ENCODE results near the gene SLC41A2. TPM values are rescaled to one million over a fixed set of nuclear protein-coding genes. Genes with fewer than 3 reads are reported as not detected.
A peak's percentile ranks its signal among the peaks of the same experiment; 100 is the strongest.

SLC41A2 gene, protein sequence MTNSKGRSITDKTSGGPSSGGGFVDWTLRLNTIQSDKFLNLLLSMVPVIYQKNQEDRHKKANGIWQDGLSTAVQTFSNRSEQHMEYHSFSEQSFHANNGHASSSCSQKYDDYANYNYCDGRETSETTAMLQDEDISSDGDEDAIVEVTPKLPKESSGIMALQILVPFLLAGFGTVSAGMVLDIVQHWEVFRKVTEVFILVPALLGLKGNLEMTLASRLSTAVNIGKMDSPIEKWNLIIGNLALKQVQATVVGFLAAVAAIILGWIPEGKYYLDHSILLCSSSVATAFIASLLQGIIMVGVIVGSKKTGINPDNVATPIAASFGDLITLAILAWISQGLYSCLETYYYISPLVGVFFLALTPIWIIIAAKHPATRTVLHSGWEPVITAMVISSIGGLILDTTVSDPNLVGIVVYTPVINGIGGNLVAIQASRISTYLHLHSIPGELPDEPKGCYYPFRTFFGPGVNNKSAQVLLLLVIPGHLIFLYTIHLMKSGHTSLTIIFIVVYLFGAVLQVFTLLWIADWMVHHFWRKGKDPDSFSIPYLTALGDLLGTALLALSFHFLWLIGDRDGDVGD
- total RNA-seq (10 to 100 TPM; 19.7 to 24.6 (median 22.3) TPM), polyA plus RNA-seq (10 to 100 TPM in 1 of 3 donors, 1 to 10 TPM in 2; 6.5 to 15.8 (median 9.0) TPM)

DNA sequence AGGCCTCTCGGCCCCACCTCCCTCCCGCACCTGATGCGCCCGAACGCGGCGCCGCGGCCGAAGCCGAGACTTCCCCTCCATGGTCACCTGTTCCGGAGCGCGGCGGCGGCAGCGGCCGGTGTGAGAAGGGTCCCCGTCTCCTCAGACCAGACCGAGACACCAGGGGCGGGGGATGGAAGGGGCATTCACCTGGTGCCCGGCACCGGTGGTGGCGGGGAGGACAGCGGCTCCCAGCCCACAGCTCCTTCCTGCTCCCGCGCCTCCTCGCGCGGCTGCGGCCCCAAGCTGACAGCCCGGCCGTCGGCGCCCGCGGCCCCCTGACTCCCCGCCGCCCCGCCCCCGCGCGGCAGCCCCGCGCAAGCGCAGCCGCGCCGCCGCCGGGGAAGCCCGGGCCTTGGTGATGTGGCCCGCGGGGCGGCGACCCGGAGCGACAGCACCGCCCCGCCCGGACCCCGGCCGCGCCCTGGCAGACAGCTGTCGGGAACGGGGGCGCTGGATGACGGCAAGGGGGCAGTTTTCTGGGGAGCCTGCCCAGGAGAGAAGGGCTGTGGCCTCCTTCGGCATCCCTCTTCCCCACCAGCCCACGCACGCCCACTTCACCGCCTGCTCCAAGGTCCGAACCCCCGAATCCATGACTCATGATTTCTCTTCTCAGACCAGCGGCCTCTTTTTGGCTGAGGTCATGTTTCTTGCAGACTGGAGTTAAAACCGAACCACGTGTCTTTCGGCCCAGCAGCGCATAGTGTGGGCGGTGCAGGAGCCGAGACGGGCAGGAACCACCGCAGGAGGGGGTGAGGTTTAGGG lies at the start of gene SLC41A2:
Gene SLC41A2, minus strand, starts transcription at position 290 of the 804 bp plus-strand sequence. CDS start 29,763 bp downstream, outside the sequence.
- 1% methylated on average over 83 of the region's 83 CpGs for WGBS, 2 donors
- peak; percentile 91 for DNase-seq
- Histone ChIP-seq H3K9me3 (no peaks in the 10 kb centered on the region), H3K4me3 (peak within 1 kb of the TSS; percentile 77 to 90 (median 86)), H3K4me1 (peaks cover 0 to 17% (median 9%) of the 10 kb centered on the region in 4 donors), H3K36me3 (no peaks in the 10 kb centered on the region), H3K27ac (peak within 1 kb of the TSS; percentile 80 to 83 (median 82)), H3K27me3 (no peaks in the 10 kb centered on the region)
- intact Hi-C loops (cut with DNase I), result no loop called here
- TF ChIP-seq POLR2A (IDR thresholded peaks at IDR 0.05), result peak in 1 of 2 donors; percentile 12
- TF ChIP-seq, protein P1, sequence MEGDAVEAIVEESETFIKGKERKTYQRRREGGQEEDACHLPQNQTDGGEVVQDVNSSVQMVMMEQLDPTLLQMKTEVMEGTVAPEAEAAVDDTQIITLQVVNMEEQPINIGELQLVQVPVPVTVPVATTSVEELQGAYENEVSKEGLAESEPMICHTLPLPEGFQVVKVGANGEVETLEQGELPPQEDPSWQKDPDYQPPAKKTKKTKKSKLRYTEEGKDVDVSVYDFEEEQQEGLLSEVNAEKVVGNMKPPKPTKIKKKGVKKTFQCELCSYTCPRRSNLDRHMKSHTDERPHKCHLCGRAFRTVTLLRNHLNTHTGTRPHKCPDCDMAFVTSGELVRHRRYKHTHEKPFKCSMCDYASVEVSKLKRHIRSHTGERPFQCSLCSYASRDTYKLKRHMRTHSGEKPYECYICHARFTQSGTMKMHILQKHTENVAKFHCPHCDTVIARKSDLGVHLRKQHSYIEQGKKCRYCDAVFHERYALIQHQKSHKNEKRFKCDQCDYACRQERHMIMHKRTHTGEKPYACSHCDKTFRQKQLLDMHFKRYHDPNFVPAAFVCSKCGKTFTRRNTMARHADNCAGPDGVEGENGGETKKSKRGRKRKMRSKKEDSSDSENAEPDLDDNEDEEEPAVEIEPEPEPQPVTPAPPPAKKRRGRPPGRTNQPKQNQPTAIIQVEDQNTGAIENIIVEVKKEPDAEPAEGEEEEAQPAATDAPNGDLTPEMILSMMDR (IDR thresholded peaks at IDR 0.05), result no peak
- TF ChIP-seq POLR2AphosphoS5 (IDR thresholded peaks at IDR 0.05), result peak in 3 of 4 donors; percentile 20 to 57 (median 55)
- TF ChIP-seq EP300 (IDR thresholded peaks at IDR 0.05), result no peak

DNA sequence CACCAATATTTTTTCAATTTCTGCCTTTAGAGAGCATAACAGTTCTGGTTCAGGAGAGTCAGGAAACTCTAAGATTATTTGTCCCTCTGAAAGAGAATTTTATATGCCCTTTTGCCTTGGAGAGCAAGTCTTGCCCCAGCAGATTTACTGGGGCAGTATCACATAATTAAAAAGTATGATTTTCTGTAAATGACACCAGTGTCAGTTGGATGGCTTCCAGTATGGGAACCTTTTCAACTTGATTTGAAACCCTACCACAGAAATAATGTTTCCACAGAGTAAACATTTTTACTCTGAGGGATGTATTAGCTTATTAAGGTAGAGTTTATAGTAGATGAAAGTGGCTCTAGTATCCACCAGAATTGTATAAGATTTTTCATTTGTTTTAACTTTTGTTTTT lies 43.4 kb upstream of the SLC41A2 start:
- H3K9me3 ChIP-seq, result no peaks in the 10 kb centered on the region

DNA sequence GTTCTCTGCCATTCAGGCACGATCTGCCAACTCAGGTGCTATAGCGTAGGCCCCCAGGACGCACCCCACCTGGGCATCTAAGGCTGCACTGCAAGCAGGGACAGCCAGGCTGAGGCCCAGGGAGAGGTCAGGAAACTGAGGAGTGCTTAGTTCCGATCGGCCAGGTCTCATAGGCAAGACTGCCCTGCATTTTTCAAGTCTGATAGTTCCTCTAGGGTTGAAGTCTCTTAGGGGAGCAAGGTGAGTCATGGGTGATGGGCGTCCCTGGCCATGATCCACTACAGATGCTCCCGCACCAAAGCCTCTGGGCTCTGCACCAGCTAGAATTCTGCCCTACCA lies 41.2 kb upstream of the SLC41A2 start:
- Histone ChIP-seq H3K27ac (no peak overlapping the region), H3K4me3 (no peak overlapping the region), H3K4me1 (no peaks in the 10 kb centered on the region), H3K36me3 (peaks cover 8 to 81% (median 23%) of the 10 kb centered on the region in 4 donors), H3K27me3 (no peaks in the 10 kb centered on the region), H3K9me3 (no peaks in the 10 kb centered on the region)
- TF ChIP-seq POLR2AphosphoS5 (IDR thresholded peaks at IDR 0.05) (no peak), POLR2A (IDR thresholded peaks at IDR 0.05) (no peak), EP300 (IDR thresholded peaks at IDR 0.05) (no peak)
- TF ChIP-seq, protein P1 (IDR thresholded peaks at IDR 0.05), result no peak
- WGBS, 2 donors, result 34 to 63% methylated on average over 7 of the region's 7 CpGs
- intact Hi-C loops (cut with DNase I), result no loop called here
- no peak for DNase-seq

More for the DNA sequence above, 43.4 kb upstream of the SLC41A2 start:
- H3K27ac ChIP-seq, result no peak overlapping the region
- H3K4me1 ChIP-seq, result no peaks in the 10 kb centered on the region
- H3K36me3 ChIP-seq, result peaks cover 7 to 74% (median 13%) of the 10 kb centered on the region in 4 donors
- H3K27me3 ChIP-seq, result no peaks in the 10 kb centered on the region
- no peak overlapping the region for H3K4me3 ChIP-seq
- TF ChIP-seq POLR2A (IDR thresholded peaks at IDR 0.05), result no peak
- no peak for TF ChIP-seq POLR2AphosphoS5 (IDR thresholded peaks at IDR 0.05)
- TF ChIP-seq, protein P1 (IDR thresholded peaks at IDR 0.05), result no peak
- TF ChIP-seq EP300 (IDR thresholded peaks at IDR 0.05), result no peak
- no peak for DNase-seq
- intact Hi-C loops (cut with DNase I), result no loop called here

DNA sequence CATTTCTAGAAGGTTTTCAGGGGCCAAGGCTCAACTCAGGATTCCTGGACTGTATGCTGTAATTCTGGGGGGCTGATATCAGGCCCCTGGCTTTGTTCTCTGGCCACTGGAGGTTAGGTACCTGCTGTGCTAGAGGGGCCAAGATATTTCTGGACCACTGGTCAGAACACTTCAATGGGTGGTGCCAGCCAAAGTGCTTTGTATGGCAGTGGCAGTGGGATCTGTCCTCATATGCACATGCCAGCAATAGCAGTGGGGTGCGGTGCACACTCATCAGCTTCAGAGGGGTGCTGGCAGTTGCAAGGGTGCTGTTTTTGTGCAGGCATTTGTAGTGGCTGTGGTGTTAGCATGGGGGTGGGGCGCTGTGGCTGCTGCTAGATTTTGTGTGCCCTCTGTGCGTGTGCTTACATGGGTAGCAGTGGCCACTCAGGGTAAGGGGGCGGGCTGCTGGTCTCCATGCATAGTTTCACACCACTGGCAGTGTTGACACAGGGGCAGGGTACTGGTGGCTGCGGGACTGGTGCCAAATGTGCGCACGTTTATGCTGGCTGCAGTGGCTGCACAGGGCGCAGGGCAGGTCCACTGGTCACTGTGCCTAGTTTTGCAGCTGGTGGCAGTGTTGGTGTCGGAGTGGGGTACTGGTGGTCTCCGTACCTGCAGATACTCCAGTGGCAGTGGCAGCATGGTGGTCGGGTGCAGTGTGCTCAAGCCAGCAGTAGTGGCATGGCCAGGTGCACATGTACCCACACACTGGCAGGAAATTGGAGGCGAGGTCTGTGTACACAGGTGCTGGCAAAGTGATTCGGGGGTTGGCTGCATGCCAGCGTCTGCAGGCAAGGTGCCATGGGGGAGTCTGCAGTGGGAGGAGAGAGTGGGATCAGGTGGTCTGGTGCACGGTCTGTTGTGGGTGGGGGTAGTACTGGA lies 40.6 kb upstream of the SLC41A2 start:
- Histone ChIP-seq H3K36me3 (peaks cover 8 to 82% (median 23%) of the 10 kb centered on the region in 4 donors), H3K27me3 (no peaks in the 10 kb centered on the region), H3K4me1 (no peaks in the 10 kb centered on the region), H3K4me3 (no peak overlapping the region), H3K27ac (no peak overlapping the region), H3K9me3 (no peaks in the 10 kb centered on the region)
- TF ChIP-seq, protein P1 (IDR thresholded peaks at IDR 0.05), result no peak
- TF ChIP-seq EP300 (IDR thresholded peaks at IDR 0.05) (no peak), POLR2A (IDR thresholded peaks at IDR 0.05) (no peak), POLR2AphosphoS5 (IDR thresholded peaks at IDR 0.05) (no peak)
- peak; percentile 60 for DNase-seq
- WGBS, 2 donors, result 26 to 67% methylated on average over 15 of the region's 15 CpGs
- intact Hi-C loops (cut with DNase I), result no loop called here

Measured in sigmoid colon (tissue), 7 donors.